Choroid plexus epithelial cell (primary cell): ENCODE data around the gene PTAR1.
"Not testable (repeated sequence)": the region's sequence is repeated elsewhere in the genome, so short reads cannot be mapped to it uniquely, and the experiment has no call there.

Experiments
- DNase-seq: peaks from one replicate; pipeline ENCODE4 v3.0.0-alpha.2; 2010; ENCODE audit warnings: low read depth
- H3K4me3 ChIP-seq: 2 replicates; pipeline ENCODE4 v1.5.1; 2011; ENCODE audit warnings: low read depth, mild to moderate bottlenecking, control low read depth, low read length, moderate library complexity
- TF ChIP-seq, protein P1 (sequence below): conservative IDR thresholded peaks from 2 replicates; pipeline ENCODE4 v1.5.1; 2011; ENCODE audit warnings: low read depth, mild to moderate bottlenecking, control low read depth, inconsistent platforms, low read length, moderate library complexity

The PTAR1 gene

GRCh38 chr9:69797675-69798074 is 37.9 kb upstream of the PTAR1 start:
- TF ChIP-seq, protein P1, sequence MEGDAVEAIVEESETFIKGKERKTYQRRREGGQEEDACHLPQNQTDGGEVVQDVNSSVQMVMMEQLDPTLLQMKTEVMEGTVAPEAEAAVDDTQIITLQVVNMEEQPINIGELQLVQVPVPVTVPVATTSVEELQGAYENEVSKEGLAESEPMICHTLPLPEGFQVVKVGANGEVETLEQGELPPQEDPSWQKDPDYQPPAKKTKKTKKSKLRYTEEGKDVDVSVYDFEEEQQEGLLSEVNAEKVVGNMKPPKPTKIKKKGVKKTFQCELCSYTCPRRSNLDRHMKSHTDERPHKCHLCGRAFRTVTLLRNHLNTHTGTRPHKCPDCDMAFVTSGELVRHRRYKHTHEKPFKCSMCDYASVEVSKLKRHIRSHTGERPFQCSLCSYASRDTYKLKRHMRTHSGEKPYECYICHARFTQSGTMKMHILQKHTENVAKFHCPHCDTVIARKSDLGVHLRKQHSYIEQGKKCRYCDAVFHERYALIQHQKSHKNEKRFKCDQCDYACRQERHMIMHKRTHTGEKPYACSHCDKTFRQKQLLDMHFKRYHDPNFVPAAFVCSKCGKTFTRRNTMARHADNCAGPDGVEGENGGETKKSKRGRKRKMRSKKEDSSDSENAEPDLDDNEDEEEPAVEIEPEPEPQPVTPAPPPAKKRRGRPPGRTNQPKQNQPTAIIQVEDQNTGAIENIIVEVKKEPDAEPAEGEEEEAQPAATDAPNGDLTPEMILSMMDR = no peak
- no peak overlapping the region for H3K4me3 ChIP-seq
- DNase-seq = no peak

DNA sequence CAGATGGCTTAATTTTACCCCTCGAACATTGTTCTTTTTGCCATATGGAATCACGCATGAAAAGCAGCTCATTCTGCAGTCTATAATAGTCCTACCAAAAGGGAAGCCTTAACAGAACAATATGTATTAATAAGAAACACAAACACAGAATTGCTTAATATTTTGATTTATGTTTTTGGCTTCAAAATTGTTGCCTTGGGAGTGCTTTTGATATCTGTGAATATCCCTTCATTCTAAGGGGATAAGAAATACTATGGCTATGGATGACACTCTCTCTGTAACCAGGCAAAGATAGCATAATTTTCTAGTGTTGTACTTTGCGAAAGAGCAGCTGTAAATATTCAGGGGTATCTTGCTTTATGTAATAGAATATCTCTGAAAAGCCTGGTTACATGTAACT is 34.5 kb upstream of the PTAR1 start:
- no peak for DNase-seq
- no peak overlapping the region for H3K4me3 ChIP-seq
- TF ChIP-seq, protein P1 = no peak

DNA sequence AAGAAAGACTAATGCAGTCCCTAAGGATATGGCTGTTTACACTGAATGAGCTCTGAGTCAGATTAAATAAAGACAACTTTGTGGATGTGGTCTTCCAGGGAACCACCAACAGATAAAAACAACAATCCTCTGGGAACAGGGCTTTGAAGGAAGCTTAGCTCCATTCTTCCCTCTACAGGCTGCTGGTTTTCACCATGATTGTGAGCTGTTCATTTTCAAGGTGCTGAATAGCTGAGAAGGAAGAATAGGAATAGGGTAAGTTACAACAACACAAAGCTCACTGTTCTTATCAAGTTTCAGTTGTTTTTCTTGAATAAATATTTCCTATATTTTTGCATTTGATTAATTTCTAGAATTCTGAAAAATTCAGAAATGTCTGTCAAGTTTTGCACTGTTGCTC is 25.9 kb upstream of the PTAR1 start:
- TF ChIP-seq, protein P1 = peak; percentile 44
- no peak overlapping the region for H3K4me3 ChIP-seq
- DNase-seq = peak; percentile 49

- TF ChIP-seq, protein P1 = no peak
- no peak overlapping the region for H3K4me3 ChIP-seq
- no peak for DNase-seq
Observed at GRCh38 chr9:69773258-69773657, 13.4 kb upstream of the PTAR1 start.

DNA sequence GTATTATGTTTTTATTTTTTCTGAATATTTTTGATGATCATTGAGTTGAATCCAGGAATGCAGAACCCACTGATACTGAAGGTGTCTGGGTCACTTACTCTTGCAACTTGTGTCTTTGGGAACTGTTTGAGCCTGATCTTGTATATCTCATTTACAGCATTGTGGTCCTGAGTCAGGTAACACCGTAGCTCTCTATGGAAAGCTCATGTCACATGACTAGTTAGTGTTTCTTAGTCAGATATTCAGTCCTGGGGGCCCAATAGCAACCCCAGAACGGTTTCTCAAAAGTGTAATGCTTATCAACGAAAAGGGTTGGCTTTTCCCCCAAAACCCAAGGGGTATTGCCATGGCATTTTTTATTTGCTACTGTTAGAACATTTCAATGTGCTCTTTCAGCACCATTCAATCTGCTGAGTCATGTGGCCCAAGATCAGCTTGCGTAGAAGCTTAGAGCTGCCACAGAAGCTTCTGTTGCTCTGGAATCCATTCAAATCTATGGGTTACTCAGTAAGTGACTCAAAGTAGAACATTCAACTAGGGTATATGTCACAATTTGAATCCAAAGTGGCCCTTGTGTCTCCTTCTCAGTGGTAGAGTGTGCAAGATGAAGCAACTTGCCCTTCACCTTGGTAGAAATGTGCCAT is 12.1 kb upstream of the PTAR1 start:
- DNase-seq = peak; percentile 53
- no peak overlapping the region for H3K4me3 ChIP-seq
- TF ChIP-seq, protein P1 = no peak

GRCh38 chr9:69768716-69769115 is 8.9 kb upstream of the PTAR1 start:
- H3K4me3 ChIP-seq = no peak overlapping the region
- TF ChIP-seq, protein P1 = no peak
- peak; percentile 29 for DNase-seq

- H3K4me3 ChIP-seq = no peak overlapping the region
- TF ChIP-seq, protein P1 = no peak
Observed at GRCh38 chr9:69768101-69768500, 8.3 kb upstream of the PTAR1 start.

DNA sequence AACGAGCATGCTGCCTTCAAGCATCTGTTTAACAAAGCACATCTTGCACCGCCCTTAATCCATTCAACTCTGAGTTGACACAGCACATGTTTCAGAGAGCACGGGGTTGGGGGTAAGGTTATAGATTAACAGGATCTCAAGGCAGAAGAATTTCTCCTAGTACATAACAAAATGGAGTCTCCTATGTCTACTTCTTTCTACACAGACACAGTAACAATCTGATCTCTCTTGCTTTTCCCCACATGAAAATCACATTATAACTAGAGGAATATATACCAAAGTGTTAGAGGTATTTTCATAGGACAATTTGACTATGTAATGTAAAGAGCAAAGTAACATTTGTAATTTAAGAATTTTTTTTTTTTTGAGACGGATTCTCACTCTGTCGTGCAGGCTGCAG is 4.1 kb upstream of the PTAR1 start:
- not testable (repeated sequence) for H3K4me3 ChIP-seq, DNase-seq

More at GRCh38 chr9:69768101-69768500, 8.3 kb upstream of the PTAR1 start:
- peak; percentile 42 for DNase-seq
